ENCODE results near the gene HECTD4.
"Not testable (repeated sequence)": the region's sequence is repeated elsewhere in the genome, so short reads cannot be mapped to it uniquely, and the experiment has no call there.

Gene HECTD4

GRCh38 chr12:112164011-112164660 is 218.1 kb downstream of the HECTD4 start:
- Mint-ChIP-seq H3K27ac (no peak overlapping the region), H3K27me3 (ENCODE audit: low read depth) (no peaks in the 10 kb centered on the region), H3K4me3 (no peak overlapping the region), H3K9me3 (no peaks in the 10 kb centered on the region), H3K36me3 (ENCODE audit: low read depth) (peaks cover 21% of the 10 kb centered on the region), H3K4me1 (ENCODE audit: low read depth) (peaks cover 7% of the 10 kb centered on the region)

DNA sequence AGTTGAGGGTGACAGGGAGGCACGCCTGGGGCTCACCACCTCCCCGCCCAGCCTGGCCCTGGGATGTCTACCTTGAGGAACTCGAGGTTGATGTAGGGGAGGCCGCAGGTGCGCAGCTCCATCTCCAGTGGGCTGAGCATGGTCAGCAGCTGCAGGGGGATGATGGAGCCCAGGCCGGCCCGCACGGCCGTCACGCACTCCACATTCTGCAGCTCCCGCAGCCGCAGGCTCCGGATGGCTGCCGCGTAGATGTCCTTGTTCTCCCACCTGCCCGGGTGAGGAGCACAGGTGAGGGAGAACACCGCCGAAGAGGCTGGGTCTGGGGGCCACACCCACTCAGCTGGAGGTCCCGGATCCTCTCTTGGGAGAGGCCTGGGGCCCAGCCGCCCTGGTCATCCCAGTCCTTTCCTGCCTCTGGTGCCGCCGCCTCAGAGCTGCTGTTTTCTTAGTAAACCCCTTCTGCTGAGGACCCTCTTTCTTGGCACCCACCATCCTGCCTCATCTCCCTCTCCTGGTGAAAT is 218.7 kb downstream of the HECTD4 start:
- no peaks in the 10 kb centered on the region for H3K27me3 Mint-ChIP-seq (ENCODE audit: low read depth)
- no peaks in the 10 kb centered on the region for H3K9me3 Mint-ChIP-seq
- H3K36me3 Mint-ChIP-seq (ENCODE audit: low read depth), result peaks cover 27% of the 10 kb centered on the region
- peaks cover 13% of the 10 kb centered on the region for H3K4me1 Mint-ChIP-seq (ENCODE audit: low read depth)
- H3K4me3 Mint-ChIP-seq, result no peak overlapping the region
- H3K27ac Mint-ChIP-seq, result no peak overlapping the region

DNA sequence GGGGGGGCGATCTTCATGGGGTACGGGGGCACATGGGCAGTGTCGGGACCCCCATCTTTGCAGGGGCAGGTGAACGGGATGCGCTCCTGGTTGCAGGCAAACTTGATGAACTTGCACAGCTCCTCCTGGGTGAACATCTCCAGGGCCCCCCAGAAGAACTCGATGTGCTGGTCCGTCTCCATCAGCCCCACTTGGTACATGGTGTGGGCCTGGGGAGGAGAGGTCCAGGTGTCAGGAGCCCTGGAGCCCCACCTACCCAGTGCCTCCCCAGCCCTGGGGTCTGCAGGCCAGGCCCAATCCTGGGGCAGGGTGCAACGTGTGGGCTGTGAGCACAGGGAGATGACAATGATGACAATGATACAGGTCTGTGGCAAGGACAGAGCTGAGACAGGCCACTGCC is 219.2 kb downstream of the HECTD4 start:
- Mint-ChIP-seq H3K9me3 (peaks cover 4% of the 10 kb centered on the region), H3K27me3 (ENCODE audit: low read depth) (no peaks in the 10 kb centered on the region), H3K36me3 (ENCODE audit: low read depth) (peaks cover 32% of the 10 kb centered on the region), H3K4me1 (ENCODE audit: low read depth) (peaks cover 18% of the 10 kb centered on the region), H3K27ac (no peak overlapping the region), H3K4me3 (no peak overlapping the region)

DNA sequence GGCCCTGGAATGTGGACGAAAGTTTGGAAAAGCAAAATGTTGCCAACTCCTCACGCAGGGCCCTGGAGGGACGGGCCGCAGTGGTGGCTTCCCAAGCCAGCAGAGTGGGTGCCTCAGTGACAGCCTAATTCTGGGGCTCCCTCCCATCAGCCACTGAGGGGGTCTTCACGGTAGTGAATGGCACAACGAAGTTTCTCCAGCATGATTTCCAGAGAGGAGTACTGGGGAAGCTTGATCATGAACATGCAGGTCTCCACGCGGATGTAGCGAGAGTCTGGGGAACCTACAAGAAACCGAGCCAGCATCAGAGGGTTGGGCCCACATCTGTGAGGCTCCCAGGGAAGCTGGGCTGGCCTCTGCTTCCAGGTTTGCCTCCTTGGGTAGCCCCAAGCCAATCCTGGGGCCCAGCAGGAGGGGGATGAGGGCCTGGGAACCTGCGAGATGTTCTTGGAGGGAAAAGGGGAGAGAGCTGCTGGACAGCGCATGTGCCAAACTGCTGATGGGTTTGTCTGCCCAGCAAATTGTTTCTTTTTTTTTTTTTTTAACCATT is 219.9 kb downstream of the HECTD4 start:
- H3K4me3 Mint-ChIP-seq, result no peak overlapping the region
- H3K27ac Mint-ChIP-seq, result no peak overlapping the region
- H3K36me3 Mint-ChIP-seq (ENCODE audit: low read depth), result peaks cover 39% of the 10 kb centered on the region
- H3K9me3 Mint-ChIP-seq, result peaks cover 11% of the 10 kb centered on the region
- peaks cover 24% of the 10 kb centered on the region for H3K4me1 Mint-ChIP-seq (ENCODE audit: low read depth)
- no peaks in the 10 kb centered on the region for H3K27me3 Mint-ChIP-seq (ENCODE audit: low read depth)

DNA sequence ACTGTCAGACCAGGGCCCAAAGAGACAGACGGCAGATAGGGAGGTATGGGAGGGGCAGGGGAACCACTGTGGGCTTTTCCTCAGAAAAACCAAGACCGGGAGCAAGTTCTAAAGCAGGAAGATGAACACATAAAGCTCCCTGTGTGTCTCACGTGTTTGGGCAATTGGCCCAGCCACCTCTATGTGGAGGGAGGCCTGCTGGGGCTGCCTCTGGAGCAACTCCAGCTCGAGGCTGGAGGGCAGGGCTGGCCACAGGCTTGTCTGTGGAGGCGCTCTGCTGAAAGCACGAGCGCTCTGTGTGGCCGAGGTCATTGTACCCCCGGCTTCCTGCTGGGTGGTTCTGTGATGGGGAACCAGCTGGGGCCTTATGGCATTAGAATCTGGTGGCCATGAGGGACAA is 220.5 kb downstream of the HECTD4 start:
- no peak overlapping the region for H3K4me3 Mint-ChIP-seq
- H3K9me3 Mint-ChIP-seq, result peaks cover 16% of the 10 kb centered on the region
- H3K36me3 Mint-ChIP-seq (ENCODE audit: low read depth), result peaks cover 45% of the 10 kb centered on the region
- H3K27me3 Mint-ChIP-seq (ENCODE audit: low read depth), result no peaks in the 10 kb centered on the region
- peaks cover 27% of the 10 kb centered on the region for H3K4me1 Mint-ChIP-seq (ENCODE audit: low read depth)
- peak overlapping the region; percentile 68 for H3K27ac Mint-ChIP-seq

DNA sequence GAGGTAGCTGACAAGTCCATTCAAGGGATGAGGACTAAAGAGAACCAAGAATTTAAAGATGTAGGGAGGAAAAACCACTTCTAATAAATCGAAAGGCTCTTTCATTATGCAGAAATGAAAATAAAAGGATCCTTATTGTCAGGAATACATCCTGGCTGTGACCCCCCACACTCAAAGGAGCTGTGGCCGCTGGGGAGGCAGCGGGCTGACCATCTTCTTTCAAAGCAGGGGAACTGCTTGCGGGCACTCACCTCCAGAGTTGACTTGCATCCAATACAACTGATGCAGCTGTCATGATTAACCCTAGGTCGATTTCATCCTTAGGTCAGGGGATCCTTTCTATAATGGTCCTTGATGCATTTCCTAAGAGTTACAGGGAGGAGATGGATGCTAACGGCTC is 221.6 kb downstream of the HECTD4 start:
- peaks cover 21% of the 10 kb centered on the region for H3K9me3 Mint-ChIP-seq
- H3K4me1 Mint-ChIP-seq (ENCODE audit: low read depth), result peaks cover 33% of the 10 kb centered on the region
- H3K27ac Mint-ChIP-seq, result no peak overlapping the region
- peaks cover 56% of the 10 kb centered on the region for H3K36me3 Mint-ChIP-seq (ENCODE audit: low read depth)
- no peaks in the 10 kb centered on the region for H3K27me3 Mint-ChIP-seq (ENCODE audit: low read depth)
- no peak overlapping the region for H3K4me3 Mint-ChIP-seq

DNA sequence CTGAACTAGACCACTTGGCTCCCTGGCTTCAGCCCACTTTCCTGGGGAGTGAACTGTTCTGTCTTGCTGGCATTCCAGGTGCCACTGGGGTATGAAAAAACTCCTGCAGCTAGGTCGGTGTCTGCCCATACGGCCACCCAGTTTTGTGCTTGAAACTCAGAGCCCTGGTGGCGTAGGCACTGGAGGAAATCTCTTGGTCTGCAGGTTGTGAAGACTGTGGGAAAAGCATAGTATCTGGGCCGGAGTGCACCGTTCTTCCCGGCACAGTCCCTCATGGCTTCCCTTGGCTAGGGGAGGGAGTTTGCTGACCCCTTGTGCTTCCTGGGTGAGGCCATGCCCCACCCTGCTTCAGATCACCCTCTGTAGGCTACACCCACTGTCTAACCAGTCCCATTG is 223.1 kb downstream of the HECTD4 start:
- Mint-ChIP-seq H3K4me3 (no peak overlapping the region), H3K4me1 (ENCODE audit: low read depth) (peaks cover 33% of the 10 kb centered on the region), H3K9me3 (peaks cover 21% of the 10 kb centered on the region), H3K27me3 (ENCODE audit: low read depth) (no peaks in the 10 kb centered on the region), H3K27ac (peak overlapping the region; percentile 74), H3K36me3 (ENCODE audit: low read depth) (peaks cover 66% of the 10 kb centered on the region)

DNA sequence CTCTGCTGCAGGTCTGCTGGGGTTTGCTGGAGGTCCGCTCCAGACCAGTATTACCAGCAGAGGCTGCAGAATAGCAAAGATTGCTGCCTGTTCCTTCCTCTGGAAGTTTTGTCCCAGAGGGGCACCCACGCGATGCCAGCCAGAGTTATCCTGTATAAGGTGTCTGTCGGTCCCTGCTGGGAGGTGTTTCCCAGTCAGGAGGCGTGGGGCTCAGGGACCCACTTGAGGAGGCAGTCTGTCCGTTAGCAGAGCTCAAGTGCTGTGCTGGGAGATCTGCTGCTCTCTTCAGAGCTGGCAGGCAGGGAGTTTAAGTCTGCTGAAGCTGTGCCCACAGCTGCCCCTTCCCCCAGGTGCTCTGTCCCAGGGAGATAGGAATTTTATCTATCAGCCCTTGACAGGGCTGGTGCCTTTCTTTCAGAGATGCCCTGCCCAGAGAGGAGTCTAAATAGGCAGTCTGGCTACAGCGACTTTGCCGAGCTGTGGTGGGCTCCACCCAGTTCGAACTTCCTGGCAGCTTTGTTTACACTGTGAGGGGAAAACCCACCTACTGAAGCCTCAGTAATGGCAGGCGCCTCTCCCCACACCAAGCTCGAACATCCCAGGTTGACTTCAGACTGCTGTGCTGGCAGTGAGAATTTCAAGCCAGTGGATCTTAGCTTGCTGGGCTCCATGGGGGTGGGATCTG is 223.6 kb downstream of the HECTD4 start:
- peaks cover 33% of the 10 kb centered on the region for H3K4me1 Mint-ChIP-seq (ENCODE audit: low read depth)
- H3K27ac Mint-ChIP-seq, result peak overlapping the region; percentile 74
- peaks cover 21% of the 10 kb centered on the region for H3K9me3 Mint-ChIP-seq
- H3K36me3 Mint-ChIP-seq (ENCODE audit: low read depth), result peaks cover 72% of the 10 kb centered on the region
- H3K27me3 Mint-ChIP-seq (ENCODE audit: low read depth), result not testable (repeated sequence)
- H3K4me3 Mint-ChIP-seq, result peak overlapping the region; percentile 22

- Mint-ChIP-seq H3K27ac (peak overlapping the region; percentile 32), H3K4me3 (no peak overlapping the region), H3K27me3 (ENCODE audit: low read depth) (no peaks in the 10 kb centered on the region), H3K9me3 (peaks cover 21% of the 10 kb centered on the region), H3K4me1 (ENCODE audit: low read depth) (peaks cover 28% of the 10 kb centered on the region), H3K36me3 (ENCODE audit: low read depth) (peaks cover 76% of the 10 kb centered on the region)
Measured at GRCh38 chr12:112153893-112154219, 228.4 kb downstream of the HECTD4 start.

- Mint-ChIP-seq H3K27ac (no peak overlapping the region), H3K27me3 (ENCODE audit: low read depth) (no peaks in the 10 kb centered on the region), H3K36me3 (ENCODE audit: low read depth) (peaks cover 76% of the 10 kb centered on the region), H3K9me3 (peaks cover 20% of the 10 kb centered on the region), H3K4me3 (no peak overlapping the region), H3K4me1 (ENCODE audit: low read depth) (peaks cover 23% of the 10 kb centered on the region)
Measured at GRCh38 chr12:112153181-112153892, 228.9 kb downstream of the HECTD4 start.

- Mint-ChIP-seq H3K27ac (peak overlapping the region; percentile 29), H3K36me3 (ENCODE audit: low read depth) (peaks cover 67% of the 10 kb centered on the region), H3K4me1 (ENCODE audit: low read depth) (peaks cover 12% of the 10 kb centered on the region), H3K4me3 (no peak overlapping the region), H3K9me3 (peaks cover 7% of the 10 kb centered on the region), H3K27me3 (ENCODE audit: low read depth) (no peaks in the 10 kb centered on the region)
Measured at GRCh38 chr12:112151766-112152541, 230.3 kb downstream of the HECTD4 start.

- peaks cover 6% of the 10 kb centered on the region for H3K4me1 Mint-ChIP-seq (ENCODE audit: low read depth)
- no peak overlapping the region for H3K27ac Mint-ChIP-seq
- H3K36me3 Mint-ChIP-seq (ENCODE audit: low read depth), result peaks cover 61% of the 10 kb centered on the region
- H3K4me3 Mint-ChIP-seq, result no peak overlapping the region
- H3K27me3 Mint-ChIP-seq (ENCODE audit: low read depth), result no peaks in the 10 kb centered on the region
- H3K9me3 Mint-ChIP-seq, result no peaks in the 10 kb centered on the region
Measured at GRCh38 chr12:112149596-112149995, 232.6 kb downstream of the HECTD4 start.

DNA sequence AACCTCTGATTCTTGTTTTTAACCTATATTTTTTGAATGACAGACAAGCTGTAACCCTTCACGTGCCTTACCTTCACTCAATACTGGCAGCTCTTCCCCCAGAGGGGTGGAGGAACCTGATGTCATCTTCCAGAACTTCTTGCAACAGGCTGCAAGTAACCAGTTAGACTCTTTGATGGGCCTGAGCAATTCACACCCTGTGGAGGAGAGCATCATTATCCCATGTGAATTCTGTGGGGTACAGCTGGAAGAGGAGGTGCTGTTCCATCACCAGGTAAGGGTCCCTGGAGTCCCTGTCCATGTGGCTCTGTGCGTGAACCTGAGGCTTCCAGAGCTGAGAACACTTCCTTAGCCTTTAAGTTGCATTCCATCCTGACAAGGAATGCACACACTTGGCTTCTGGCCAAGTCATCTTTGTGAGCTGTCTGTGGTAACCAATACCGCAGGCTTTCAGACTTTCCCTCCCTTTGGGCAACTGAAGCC is 234.2 kb downstream of the HECTD4 start:
- Mint-ChIP-seq H3K36me3 (ENCODE audit: low read depth) (peaks cover 53% of the 10 kb centered on the region), H3K27me3 (ENCODE audit: low read depth) (no peaks in the 10 kb centered on the region), H3K4me3 (no peak overlapping the region), H3K27ac (peak overlapping the region; percentile 72), H3K9me3 (no peaks in the 10 kb centered on the region), H3K4me1 (ENCODE audit: low read depth) (peaks cover 6% of the 10 kb centered on the region)

GRCh38 chr12:112146123-112146522 is 236.1 kb downstream of the HECTD4 start:
- peaks cover 48% of the 10 kb centered on the region for H3K36me3 Mint-ChIP-seq (ENCODE audit: low read depth)
- H3K4me1 Mint-ChIP-seq (ENCODE audit: low read depth), result peaks cover 2% of the 10 kb centered on the region
- no peak overlapping the region for H3K4me3 Mint-ChIP-seq
- no peaks in the 10 kb centered on the region for H3K9me3 Mint-ChIP-seq
- H3K27ac Mint-ChIP-seq, result no peak overlapping the region
- H3K27me3 Mint-ChIP-seq (ENCODE audit: low read depth), result no peaks in the 10 kb centered on the region

Data from T-helper 1 cell treated with Interleukin-12 subunit alpha and Interleukin-12 subunit beta and Interleukin-4 antibody, amounts not matched to agents 30 μg/mL and 1 μg/mL, for 36 hours (primary cell).